PC-3 (cell line): ENCODE measurements around the gene IGFBP6. TPM values are rescaled to one million over a fixed set of nuclear protein-coding genes. Genes with fewer than 3 reads are reported as not detected.

Experiments used
- ATAC-seq: fragments of 200-7000 bp; cut with Tn5 transposase; 2 replicates; pipeline ENCODE4 v1.9.1; 2020; ENCODE audit warnings: mild to moderate bottlenecking, moderate library complexity
- BruUV-seq: library from RNA; stranded (reverse); fragments of 400-500 nt; replicated peaks from 2 replicates; lab custom pipeline; 2021; lab: Mats Ljungman, UMichigan
- CTCF ChIA-PET: fragments of 300-600 bp; sonication (Branson Sonifier 250); formaldehyde crosslinking; loops from one replicate; lab custom pipeline; 2022; ENCODE audit warnings: antibody characterized with exemption; lab: Charles Lee
- POLR2A ChIA-PET: fragments of 300-600 bp; sonication (Branson Sonifier 250); formaldehyde crosslinking; loops from one replicate; lab custom pipeline; 2022; ENCODE audit warnings: antibody characterized with exemption; ENCODE audit not compliant: unreplicated experiment; lab: Charles Lee
- DNase-seq: peaks from one replicate; pipeline ENCODE4 v3.0.0-alpha.2; 2015
- H2AFZ ChIP-seq: fragments of 300-600 bp; sonication (generic); 2 replicates; pipeline ENCODE4 v1.6.0; 2016; ENCODE audit warnings: antibody characterized with exemption, low read length
- H3F3A ChIP-seq: fragments of 300-600 bp; sonication (generic); one replicate; pipeline ENCODE4 v1.6.0; 2017; ENCODE audit warnings: antibody characterized with exemption, low read length, control low read depth, mild to moderate bottlenecking; ENCODE audit not compliant: unreplicated experiment
- H3K27ac ChIP-seq: fragments of 300-600 bp; sonication (generic); 2 replicates; pipeline ENCODE4 v1.5.1; 2016; ENCODE audit warnings: mild to moderate bottlenecking, low read length
- H3K27me3 ChIP-seq: fragments of 300-600 bp; sonication (generic); 2 replicates; pipeline ENCODE4 v1.6.1; 2016; ENCODE audit warnings: low read length, mixed read lengths
- H3K36me3 ChIP-seq: fragments of 300-600 bp; sonication (generic); 2 replicates; pipeline ENCODE4 v1.6.1; 2016; ENCODE audit warnings: low read depth, mixed run types, low read length, mixed read lengths
- H3K4me1 ChIP-seq: fragments of 300-600 bp; sonication (generic); 2 replicates; pipeline ENCODE4 v1.5.1; 2016; ENCODE audit warnings: low read length; ENCODE audit not compliant: insufficient read depth
- H3K4me2 ChIP-seq: fragments of 300-600 bp; sonication (generic); 2 replicates; pipeline ENCODE4 v1.6.0; 2016; ENCODE audit warnings: low read length
- H3K4me3 ChIP-seq: fragments of 300-600 bp; sonication (generic); 2 replicates; pipeline ENCODE4 v1.5.1; 2016; ENCODE audit warnings: mild to moderate bottlenecking, low read length, mixed read lengths
- H3K79me2 ChIP-seq: fragments of 300-600 bp; sonication (generic); 2 replicates; pipeline ENCODE4 v1.6.1; 2017; ENCODE audit warnings: low read length, mixed read lengths
- H3K9ac ChIP-seq: fragments of 300-600 bp; sonication (generic); 2 replicates; pipeline ENCODE4 v1.6.0; 2016; ENCODE audit warnings: mild to moderate bottlenecking, low read length
- H3K9me2 ChIP-seq: fragments of 300-600 bp; sonication (generic); replicated peaks from 2 replicates; pipeline ENCODE4 v1.6.1; 2016; ENCODE audit warnings: mixed run types, low read length, mixed read lengths
- H3K9me3 ChIP-seq: fragments of 300-600 bp; sonication (generic); 2 replicates; pipeline ENCODE4 v1.6.1; 2016; ENCODE audit warnings: low read length, mixed read lengths
- H4K20me1 ChIP-seq: fragments of 300-600 bp; sonication (generic); 2 replicates; pipeline ENCODE4 v1.6.1; 2016; ENCODE audit warnings: low read length, mixed read lengths
- CTCF ChIP-seq: fragments of 300-600 bp; sonication (generic); conservative IDR thresholded peaks from 2 replicates; pipeline ENCODE4 v1.5.1; 2017; ENCODE audit warnings: antibody characterized with exemption, low read depth, mild to moderate bottlenecking, low read length
- EZH2 ChIP-seq: fragments of 300-600 bp; sonication (generic); IDR thresholded peaks from one replicate; pipeline ENCODE4 v1.6.1; 2017; ENCODE audit warnings: antibody characterized with exemption, mild to moderate bottlenecking, low read length; ENCODE audit not compliant: unreplicated experiment
- EZH2phosphoT487 ChIP-seq: fragments of 300-600 bp; sonication (generic); IDR thresholded peaks from 2 replicates; pipeline ENCODE4 v1.6.1; 2018; ENCODE audit warnings: mild to moderate bottlenecking, antibody characterized with exemption, low read length, borderline replicate concordance
- intact Hi-C: fragments of 100-400 bp; cut with micrococcal nuclease; formaldehyde crosslinking; loops from 2 replicates; pipeline ENCODE4 v1.9.0; 2023
- total RNA-seq: library from RNA; depleted of rRNA; stranded (reverse); fragments of >200 nt; gene quantifications from 2 replicates; pipeline ENCODE4 v1.2.3, GENCODE V29; 2014

The IGFBP6 gene
- total RNA-seq, 1 experiment from 2014 or later = 256 TPM

GRCh38 chr12:53071591-53072551 lies 25.6 kb upstream of the IGFBP6 start:
- ChIA-PET POLR2A (no interaction called here), CTCF (no interaction called here)
- Histone ChIP-seq H3K4me2 (no peak overlapping the region), H3K9me3 (no peaks in the 10 kb centered on the region), H3K36me3 (peaks cover 5% of the 10 kb centered on the region; the same call in 1 of the 2 replicates), H3K79me2 (no peaks in the 10 kb centered on the region), H3K4me3 (no peak overlapping the region), H3F3A (no peaks in the 10 kb centered on the region), H3K9me2 (no peaks in the 10 kb centered on the region), H3K27ac (no peak overlapping the region), H3K4me1 (0 out of 2 replicates have a peak, but pooled peaks cover 4% of the 10 kb centered on the region), H3K9ac (no peak overlapping the region), H3K27me3 (no peaks in the 10 kb centered on the region), H4K20me1 (no peaks in the 10 kb centered on the region), H2AFZ (no peak overlapping the region)
- intact Hi-C loops = no loop called here
- BruUV-seq = no TSS peak
- TF ChIP-seq EZH2phosphoT487 (no peak), EZH2 (no peak), CTCF (no peak)
- ATAC-seq = no peak
- DNase-seq = no peak

DNA sequence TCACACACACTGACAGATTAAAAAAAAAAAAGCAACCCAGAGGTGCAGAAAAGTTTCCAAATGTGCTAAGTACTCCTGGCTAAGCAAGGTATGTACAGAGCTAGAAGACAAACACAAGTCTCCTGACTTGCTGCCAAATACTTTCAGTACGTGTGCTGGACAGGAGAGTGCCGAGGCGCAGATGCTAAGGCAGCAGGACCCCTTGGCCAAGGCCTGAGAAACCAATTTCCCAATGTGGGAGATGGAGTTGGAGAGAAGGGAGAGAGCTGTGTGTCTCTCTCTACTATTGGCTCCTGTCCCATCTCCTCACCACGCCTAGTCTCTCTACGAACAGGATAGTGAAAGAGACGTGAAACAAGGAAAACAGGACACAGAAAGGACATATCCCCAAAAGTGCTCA lies 23.6 kb upstream of the IGFBP6 start:
- Histone ChIP-seq H3K4me2 (no peak overlapping the region), H3K9me2 (no peaks in the 10 kb centered on the region), H3K9me3 (no peaks in the 10 kb centered on the region), H3K27ac (no peak overlapping the region), H3K27me3 (no peaks in the 10 kb centered on the region), H3K79me2 (peaks cover 20% of the 10 kb centered on the region), H3K9ac (no peak overlapping the region), H3K4me1 (peaks cover 7% of the 10 kb centered on the region), H3F3A (no peaks in the 10 kb centered on the region), H3K36me3 (peaks cover 5% of the 10 kb centered on the region), H2AFZ (no peak overlapping the region), H4K20me1 (no peaks in the 10 kb centered on the region), H3K4me3 (no peak overlapping the region)
- CTCF ChIA-PET = interaction anchor here (0.6 kb wide), 1 partner anchor 29 kb away, joined by 4 read pairs; no protein-coding TSS in a partner anchor
- no peak for DNase-seq
- ATAC-seq = no peak
- POLR2A ChIA-PET = no interaction called here
- TF ChIP-seq EZH2 (no peak), EZH2phosphoT487 (no peak), CTCF (no peak)
- BruUV-seq = no TSS peak
- intact Hi-C loops = no loop called here
